ENCODE measurements around the gene BRME1.
A peak's percentile ranks its signal among the peaks of the same experiment; 100 is the strongest.

The BRME1 gene

GRCh38 chr19:13843104-13843921 lies 62.6 kb downstream of the BRME1 start:
- DNase-seq: no peak

GRCh38 chr19:13842291-13843103 lies 63.4 kb downstream of the BRME1 start:
- peak; percentile 13 to 40 for DNase-seq

- DNase-seq: no peak
Observed at GRCh38 chr19:13841962-13842290, 64.0 kb downstream of the BRME1 start.

GRCh38 chr19:13841086-13841961 lies 64.6 kb downstream of the BRME1 start:
- DNase-seq: no peak

GRCh38 chr19:13840305-13841085 lies 65.4 kb downstream of the BRME1 start:
- no peak for DNase-seq

GRCh38 chr19:13839938-13840304 lies 66.0 kb downstream of the BRME1 start:
- DNase-seq: no peak

GRCh38 chr19:13839130-13839937 lies 66.6 kb downstream of the BRME1 start:
- no peak for DNase-seq

GRCh38 chr19:13838435-13839129 lies 67.3 kb downstream of the BRME1 start:
- DNase-seq: no peak

- no peak for DNase-seq
Observed at GRCh38 chr19:13835791-13836723, 69.9 kb downstream of the BRME1 start.

GRCh38 chr19:13834244-13835069 lies 71.5 kb downstream of the BRME1 start:
- DNase-seq: no peak

- peak; percentile 74 to 83 for DNase-seq
Observed at GRCh38 chr19:13833330-13834243, 72.3 kb downstream of the BRME1 start.

All from NCI-H1930 (cell line).